HG03442 (cell line): ENCODE measurements around the gene SPEG.

Source experiments
- ATAC-seq: cut with Tn5 transposase; IDR thresholded peaks from one replicate; pipeline ENCODE4 v1.9.1; 2021; ENCODE audit warnings: mild to moderate bottlenecking, moderate library complexity; ENCODE audit not compliant: unreplicated experiment

Gene SPEG

DNA sequence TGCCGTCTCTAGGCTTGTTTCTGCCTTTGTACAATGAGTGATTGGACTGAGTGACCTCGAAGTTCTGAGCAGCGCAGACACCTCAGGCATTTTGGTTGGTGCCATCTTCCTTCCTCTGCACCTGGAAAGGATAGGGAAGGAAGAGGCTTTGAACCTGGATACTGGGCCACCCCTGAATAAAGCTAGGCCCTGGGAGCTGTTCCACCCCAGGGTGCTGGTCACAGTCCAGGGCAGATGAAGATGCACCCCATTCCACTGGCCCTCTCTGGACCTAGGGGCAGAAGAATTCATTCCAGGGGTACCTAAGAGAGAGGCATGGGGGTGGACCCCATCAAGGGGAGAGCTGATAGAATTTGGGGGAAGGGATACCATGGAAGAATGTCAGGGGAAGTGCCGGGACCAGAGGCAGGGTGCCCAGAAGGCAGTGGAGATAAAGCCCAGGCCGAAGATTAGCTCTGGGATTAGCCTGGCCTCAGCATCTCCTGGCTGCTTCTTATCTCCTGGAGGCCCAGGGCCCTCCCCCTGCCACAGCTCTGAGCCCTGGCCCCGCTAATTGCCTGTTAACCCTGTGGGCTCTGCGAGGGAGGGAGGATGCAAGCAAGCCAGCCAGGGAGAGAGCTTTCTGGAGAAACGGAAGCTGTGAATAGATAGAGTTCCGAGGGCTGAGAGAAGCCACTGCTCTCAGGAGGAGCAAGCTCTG is 91.0 kb downstream of the SPEG start:
- ATAC-seq = no peak

DNA sequence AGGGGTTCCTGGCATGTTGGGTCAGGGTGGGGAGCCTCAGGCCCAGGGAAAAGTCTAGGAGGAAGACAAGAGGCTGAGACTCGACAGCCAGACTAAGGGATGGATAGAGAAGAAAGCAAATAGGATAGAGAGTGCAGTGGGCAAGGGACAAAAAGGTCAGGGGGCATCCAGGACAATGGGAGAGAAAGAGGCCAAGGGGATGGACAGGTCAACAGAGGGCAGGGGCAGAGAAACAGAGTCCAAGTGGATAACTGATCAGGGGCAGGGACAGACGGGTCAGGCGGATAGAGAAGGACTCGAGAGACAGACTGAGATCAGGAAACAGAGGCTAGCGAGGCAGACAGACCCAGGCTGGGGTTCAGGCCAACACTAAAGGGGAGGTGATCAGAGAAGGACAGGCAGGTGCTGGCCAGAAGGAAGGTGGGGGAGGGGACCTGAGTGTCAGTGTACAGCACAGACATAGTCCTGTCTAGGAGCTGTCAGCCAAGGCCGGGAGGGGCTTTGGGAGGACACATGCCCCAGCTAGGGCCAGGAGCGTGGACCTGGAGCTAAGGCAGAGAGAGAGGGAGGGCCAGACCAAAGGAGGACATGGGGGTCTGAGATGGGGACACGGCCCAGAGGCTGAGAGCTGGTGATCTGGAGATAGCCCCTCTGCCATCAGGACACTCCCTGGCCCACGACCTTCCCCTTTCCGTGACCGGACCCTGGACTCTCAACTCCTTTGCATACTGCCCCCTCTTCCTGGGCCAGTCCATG is 91.9 kb downstream of the SPEG start:
- ATAC-seq = no peak

DNA sequence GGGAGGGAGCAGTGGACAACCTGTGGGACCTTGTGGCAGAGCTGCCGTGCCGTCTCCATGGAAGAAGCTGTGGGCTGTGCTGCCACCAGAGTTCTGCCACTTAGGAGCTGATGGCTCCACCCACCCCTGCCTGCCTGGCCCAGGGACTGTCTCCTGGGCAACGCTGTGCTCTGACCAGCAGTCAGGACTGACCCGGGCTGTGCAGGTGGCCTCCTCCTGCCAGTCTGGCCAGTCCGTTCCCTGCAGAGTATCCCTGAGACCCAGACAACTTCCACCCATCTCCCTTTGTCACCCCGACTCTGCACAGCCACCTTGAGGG is 92.4 kb downstream of the SPEG start:
- no peak for ATAC-seq

DNA sequence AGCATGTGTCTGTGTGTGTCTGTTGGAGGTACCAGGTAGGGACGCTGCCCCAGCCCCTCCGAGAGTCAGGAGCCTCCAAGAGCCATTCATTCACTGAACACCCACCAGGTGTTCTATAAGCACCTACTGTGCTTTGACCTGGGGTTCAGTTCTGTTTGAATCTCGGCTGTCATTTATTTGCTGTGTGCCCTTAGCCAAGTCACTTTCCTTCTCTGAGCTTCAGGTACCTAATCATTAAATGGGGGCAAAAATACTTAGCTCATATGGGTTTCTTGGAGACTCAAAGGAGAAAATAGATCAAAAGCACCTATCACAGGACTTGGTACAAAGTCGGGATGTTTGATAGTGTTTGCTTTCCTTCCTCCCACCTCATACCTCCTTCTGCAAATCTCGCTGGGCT is 92.8 kb downstream of the SPEG start:
- ATAC-seq = no peak

DNA sequence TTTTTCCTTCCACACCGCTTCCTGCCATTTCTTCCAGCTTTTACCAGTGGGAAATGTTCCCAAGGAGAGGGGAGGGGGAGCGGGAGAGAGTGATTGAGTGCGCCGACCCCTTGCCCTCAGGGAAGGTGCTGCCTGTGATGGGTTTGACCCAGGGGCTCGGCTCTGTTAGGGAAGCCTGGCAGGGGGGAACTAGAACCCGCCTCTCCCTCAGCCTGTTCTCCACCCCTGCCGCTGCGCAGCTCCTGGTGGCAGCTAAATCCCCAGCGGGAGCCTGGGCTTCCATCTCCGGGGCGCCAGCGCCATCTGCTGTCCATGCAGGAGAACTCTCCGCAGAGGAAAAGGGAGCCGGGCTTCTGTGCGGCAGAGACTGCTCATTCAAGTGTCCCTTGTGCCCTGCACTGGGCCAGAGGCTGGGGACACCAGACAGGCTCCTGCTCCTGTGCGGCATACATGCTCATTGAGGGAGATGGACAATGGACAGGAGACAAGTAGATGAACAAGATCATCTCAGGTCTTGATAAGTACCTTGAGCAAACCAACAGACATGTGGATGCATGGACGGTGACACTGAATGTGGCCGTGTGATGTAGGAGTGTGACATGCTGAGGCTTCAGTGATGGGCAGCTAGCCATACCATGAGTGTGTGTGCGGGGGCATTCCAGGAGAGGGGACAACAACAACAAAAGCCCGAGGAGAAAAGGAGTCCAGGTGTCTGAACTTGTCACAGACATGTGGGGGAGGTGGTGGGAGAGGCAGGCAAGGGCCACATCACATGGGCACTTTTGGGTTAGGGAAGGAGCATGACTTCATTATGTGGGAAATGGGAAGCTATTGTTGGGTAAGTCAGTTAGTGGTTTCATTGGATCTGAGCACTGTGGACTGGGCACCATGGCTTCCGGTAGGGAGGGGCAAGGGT is 95.7 kb downstream of the SPEG start:
- ATAC-seq = peak; percentile 85

DNA sequence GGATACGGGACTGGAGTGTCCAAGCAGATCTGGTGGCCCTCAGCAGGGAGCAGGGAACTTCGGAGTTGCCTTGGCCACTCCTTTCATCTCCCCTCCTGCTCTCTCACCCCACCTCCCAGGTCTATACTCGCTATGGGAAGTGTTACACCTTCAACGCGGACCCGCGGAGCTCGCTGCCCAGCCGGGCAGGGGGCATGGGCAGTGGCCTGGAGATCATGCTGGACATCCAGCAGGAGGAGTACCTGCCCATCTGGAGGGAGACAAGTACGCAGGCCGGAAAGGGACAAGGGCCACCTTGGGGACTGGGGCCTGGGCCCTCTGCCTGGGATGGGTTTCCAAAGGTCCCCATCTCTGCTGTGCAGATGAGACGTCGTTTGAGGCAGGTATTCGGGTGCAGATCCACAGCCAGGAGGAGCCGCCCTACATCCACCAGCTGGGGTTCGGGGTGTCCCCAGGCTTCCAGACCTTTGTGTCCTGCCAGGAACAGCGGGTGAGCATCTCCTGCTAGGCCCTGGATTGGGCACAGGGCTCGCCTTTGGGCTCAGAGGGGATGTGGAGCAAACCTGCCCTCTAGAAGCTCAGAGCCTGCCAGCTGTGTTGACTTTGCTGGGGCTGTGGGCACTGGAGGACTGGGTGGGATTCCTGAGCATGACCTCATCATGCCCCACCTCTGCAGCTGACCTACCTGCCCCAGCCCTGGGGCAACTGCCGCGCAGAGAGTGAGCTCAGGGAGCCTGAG is 97.2 kb downstream of the SPEG start:
- no peak for ATAC-seq

DNA sequence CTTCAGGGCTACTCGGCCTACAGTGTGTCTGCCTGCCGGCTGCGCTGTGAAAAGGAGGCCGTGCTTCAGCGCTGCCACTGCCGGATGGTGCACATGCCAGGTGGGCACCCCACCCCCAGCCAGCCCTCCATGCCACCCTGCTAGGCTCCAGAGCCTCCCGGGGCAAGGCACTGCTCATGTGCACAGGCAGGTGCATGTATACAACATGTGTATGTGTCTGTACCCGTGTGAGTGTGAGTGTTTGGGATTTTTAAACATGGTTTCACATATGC is 97.7 kb downstream of the SPEG start:
- ATAC-seq = no peak

DNA sequence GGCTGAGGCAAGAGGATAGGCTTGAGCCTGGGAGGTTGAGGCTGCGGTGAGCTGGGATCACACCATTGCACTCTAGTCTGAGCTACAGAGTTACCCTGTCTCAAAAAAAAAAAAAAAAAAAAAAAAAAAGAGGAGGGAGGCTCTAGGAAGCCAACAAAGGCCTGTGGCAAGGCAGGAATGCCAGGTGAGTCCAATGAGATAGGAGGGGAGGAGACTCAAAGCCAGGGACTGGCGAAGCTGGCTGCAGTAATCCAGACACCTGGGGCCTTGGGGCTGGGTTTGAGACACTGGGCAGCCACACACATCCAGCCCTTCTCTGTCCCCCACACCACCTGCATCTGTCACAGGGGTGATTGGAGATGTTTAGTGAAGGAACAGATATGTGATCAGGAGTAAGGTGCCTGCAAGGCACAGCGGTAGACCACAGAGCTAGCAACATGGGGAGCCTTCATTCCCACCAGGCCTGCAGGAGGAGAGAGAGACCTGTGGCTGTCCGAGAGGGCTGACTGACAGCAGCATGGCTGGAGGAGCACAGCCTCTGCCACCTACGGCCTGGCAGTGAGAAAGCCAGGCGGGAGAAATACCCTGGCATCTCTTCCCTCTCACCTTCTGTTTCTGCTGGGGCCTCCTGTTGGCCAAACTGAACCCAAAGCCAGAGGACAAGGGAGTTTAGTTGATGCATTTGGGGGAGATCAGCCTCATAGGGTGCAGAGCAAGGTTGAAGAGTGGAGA is 99.5 kb downstream of the SPEG start:
- no peak for ATAC-seq

DNA sequence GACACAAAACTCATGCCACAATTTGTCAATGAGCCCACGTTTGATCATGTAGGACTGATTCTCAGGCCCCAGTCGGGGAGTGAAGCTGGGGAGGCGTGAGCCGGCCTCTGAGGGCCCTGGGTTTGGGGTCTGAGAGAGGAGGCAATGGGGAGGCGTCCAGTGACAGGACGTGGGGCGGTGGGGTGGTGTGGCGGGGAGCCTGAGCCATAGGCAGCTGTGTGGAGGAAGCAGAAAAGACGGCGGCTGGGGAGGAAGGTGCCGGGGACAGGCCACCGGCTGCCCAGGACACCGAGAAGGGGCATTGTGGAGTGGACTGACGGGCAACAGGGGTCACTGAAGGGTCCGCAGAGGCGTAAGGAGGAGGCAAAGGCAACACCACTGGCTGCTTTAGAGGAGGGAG is 101.8 kb downstream of the SPEG start:
- no peak for ATAC-seq

DNA sequence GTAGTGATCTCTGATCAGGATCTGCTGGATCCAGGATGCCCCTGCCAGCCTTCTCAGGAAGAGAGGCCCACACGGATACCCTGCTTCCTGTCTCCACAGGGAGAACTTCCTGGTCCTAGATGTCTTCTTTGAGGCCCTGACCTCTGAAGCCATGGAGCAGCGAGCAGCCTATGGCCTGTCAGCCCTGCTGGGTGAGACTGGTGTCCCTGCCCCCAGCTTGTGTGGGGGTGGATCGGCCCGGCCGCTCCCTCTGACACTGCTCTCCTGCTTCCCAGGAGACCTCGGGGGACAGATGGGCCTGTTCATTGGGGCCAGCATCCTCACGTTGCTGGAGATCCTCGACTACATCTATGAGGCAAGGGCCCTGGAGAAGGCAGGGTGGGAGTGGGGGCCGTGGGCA is 102.3 kb downstream of the SPEG start:
- ATAC-seq = no peak

DNA sequence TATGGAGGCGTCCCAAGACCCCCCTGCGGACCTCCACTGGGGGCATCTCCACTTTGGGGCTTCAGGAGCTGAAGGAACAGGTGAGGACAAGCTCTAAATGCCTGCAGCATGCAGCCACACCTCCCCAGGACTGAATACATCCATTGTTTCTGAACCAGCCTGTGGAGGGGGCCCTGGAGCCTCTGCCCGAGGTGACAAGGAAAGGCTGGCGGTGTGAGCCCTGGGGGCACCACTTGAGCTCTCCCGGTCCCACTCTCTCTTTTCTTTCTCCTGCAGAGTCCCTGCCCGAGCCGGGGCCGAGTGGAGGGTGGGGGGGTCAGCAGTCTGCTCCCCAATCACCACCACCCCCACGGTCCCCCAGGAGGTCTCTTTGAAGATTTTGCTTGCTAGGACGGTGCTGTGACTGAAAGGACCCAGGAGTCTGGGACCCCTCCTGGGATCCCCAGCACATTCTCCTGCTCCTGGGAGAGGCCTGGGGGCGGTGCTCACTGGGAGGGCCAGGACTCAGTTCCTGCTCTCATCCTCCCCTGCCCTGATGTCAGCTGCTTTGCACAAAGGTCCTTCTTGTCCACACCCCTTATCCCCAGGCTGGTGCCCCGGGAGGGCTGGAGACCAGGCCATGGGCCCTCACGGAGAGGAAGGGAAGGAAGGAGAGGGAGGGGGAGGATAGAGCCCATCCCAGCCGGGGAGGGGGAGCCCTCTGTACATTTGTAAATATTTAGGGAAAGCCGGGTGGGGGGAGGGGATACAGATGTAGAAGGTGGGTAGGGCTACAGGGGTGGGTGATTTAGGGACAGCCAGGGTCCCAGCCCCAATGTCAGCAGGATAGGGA is 103.2 kb downstream of the SPEG start:
- no peak for ATAC-seq

DNA sequence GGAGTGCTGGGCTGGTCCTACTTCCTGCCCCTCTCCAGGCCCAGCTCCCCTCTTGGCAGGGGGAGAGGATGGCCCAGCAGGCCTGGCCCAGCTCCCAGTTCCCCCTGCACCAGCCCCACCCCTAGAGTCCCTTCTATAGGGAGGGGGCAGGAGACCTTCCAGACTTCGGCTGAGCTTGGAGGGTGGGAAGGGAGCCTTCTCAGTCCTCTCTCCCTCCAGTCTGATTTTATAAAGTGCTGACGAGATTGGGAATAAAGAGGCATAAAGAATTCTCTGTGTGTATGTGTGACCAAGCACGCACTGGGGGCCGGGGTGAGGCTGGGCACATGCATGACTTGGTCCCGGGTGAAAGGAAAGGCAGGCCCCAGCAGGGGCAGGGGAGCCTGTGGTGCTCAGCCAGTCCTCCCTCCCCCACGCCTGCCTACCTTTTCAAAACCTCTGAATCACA is 103.9 kb downstream of the SPEG start:
- ATAC-seq = no peak

DNA sequence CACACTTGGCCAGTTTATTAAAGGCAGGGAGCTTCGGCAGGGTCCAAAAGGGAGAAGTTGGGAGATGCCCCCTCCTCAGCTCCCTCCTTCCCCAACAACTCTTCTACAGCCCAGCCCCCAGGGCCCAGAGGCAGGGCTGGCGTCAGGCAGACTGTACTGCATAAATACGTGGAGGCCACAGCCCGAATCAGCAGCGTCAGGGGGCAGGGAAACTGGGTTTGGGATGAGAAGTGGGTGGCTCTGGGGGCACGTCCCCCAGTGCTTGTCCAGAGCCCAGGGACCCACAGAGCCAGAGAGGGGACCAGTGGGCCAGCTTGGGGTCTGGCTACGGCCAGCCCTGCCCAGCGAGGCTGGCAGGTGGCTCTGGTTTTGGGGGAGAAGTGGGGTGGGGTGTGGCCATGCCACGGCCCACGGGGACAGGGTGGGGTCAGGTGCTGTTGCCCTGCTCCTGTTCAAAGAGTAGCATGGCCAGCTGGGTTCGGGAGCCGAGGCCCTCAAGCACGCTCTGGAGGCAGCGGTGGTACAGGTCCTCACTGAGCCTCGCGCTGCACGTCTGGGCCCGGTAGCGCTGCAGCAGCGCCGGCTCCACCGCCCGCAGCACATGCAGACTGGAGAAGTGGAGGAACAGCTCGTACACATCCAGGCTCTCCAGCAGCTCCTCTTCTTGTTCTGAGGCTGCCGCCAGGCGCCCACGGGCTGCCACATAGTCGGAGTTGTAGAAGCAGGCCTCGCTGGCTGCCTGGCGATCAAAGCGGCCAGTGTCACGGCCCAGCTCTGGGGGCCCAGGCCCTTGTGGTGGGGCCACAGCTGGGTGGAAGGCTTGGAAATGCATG is 104.5 kb downstream of the SPEG start:
- ATAC-seq = no peak

DNA sequence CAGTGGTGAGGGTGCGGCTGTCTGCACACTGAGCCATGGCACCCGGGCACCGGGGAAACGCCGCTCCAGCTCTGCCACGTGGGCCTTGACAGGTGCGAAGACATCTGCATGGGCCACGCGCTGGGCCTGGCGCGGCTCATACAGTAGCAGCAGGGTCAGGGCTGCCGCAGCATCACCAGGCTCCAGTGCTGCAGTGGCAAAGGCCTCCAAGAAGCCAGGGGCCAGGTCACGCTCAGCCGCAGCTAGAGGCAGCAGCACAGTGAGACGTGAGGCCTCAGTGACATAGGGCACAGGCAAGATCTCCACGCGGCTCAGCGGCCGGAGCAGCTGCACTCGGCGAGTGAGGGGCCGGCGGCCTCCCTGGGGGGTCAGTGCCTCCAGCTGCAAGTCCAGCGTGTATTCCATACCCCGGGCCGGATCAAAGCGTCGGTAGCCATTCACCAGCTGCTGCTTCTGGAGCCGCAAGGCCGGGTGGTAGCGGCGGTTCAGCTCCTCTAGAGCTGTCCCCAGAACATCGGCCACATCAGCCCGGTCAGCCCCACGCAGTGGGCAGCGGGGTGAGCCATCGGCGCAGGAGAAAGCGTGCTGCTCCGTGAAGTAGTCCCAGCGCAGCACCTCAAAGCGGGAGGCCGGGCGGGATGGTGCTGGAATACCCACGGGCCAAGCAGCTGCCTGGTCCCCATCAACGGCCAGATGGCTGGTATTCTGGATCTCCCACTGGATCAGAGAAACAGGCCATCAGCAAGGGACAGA is 105.5 kb downstream of the SPEG start:
- ATAC-seq = no peak

DNA sequence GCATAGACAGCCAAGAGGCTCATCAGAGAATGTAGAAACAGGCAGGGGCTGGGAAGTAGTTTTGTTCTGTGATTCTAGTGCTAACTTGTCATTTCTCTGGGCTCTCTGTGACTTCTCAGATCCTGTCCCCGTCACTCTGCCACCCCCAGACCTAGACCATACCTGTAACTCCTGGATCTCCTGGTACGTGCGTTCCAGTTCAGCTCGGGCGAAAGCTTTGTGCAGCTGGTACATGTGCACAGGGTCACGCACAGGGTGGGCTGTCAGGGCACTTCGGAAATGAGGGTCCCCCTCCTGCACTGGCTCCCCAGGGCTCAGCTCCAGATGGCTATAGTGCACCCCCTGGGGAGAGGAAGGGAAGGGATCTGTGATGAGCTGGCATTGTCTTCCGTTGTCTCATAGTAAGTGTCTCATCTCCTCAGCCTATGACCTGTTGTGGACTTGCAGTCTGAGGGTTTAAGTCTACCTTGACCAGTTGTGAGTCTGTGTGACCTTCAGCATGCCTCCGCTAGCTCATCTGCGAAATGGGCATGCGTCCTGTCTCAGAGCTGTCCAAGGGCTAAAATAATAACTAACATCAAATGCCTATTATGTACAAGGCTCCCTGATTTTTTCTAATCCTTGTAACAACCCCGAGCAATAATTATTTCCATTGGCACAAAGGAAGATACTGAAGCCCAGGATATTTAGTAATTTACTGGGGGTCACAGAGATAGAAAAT is 106.3 kb downstream of the SPEG start:
- no peak for ATAC-seq

DNA sequence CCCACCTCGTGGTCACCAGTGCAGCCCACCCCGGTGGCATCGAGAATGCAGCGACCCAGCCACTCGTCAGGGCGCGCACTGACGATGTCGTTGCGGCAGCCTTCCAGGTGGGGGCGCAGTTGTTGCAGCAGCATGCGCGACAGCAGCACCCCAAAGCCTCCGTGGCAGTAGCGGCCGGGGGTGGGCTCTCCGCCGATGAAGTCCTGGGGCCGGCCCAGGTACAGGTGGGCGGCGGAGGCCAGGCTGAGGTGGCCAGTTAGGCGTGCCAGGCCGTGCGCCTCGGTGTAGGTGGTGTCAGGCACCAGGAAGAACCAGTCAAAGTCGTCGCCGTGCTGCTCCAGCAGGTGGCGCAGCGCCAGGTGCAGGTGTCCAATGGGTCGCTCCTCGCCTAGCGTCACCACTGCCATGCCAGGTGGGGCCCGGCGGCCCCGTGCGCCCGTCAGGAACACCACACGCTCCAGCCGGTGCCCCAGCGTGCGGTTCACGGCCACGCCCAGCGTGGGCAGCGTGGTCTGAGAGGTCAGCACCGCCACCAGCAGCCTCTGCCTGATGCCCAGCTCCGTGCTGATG is 107.1 kb downstream of the SPEG start:
- ATAC-seq = peak; percentile 49

DNA sequence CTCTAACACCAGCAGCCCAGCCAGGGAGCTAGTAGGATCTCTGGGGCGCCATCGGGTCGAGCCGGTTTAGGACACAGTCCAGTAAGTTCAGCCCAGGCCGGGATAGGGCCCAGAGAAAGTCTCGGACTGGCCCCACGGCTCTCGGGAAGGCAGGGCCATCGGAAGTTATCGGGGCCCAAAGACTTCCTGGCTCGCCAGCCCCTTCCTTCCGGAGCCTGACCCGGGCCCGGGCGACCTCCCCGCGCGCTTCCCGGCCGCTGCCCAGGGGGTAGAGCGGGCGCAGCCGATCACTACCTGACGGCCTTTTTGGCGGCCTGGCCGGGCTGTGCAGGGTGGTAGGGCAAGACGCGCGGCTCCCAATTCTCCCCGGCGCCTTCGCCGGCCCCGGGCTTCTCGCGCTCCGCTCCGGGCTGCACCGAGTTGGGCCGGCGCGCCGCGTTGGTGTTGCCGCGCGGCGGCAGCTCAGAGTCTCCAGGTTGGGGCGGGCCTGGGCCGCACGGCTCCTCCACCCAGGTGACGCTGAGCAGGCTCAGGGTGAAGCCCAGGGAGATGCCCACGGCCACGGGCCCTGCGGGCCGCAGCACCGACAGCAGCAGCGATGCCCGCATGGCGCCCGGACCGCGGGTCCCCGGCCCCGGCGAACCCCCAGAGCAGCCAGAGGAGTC is 108.4 kb downstream of the SPEG start:
- peak; percentile 28 for ATAC-seq
